IMR-90 (cell line): ENCODE results near the gene FZD4.

Source experiments
- CHD1 ChIP-seq: IDR thresholded peaks from 2 replicates; pipeline ENCODE4 v1.6.1; 2012; ENCODE audit warnings: low read depth, low read length, improper control_type of control experiment
- ELK1 ChIP-seq: fragments of 150-350 bp; IDR thresholded peaks from 2 replicates; pipeline ENCODE4 v1.6.1; 2016; ENCODE audit warnings: low read depth, mild to moderate bottlenecking, low read length, moderate library complexity, borderline replicate concordance
- FOS ChIP-seq: fragments of 150-350 bp; IDR thresholded peaks from 2 replicates; pipeline ENCODE4 v1.6.1; 2016; ENCODE audit warnings: low read depth, low read length
- MAFK ChIP-seq: IDR thresholded peaks from 2 replicates; pipeline ENCODE4 v1.6.1; 2012; ENCODE audit warnings: low read depth, low read length, improper control_type of control experiment
- MXI1 ChIP-seq: IDR thresholded peaks from 2 replicates; pipeline ENCODE4 v1.6.1; 2012; ENCODE audit warnings: low read depth, mild to moderate bottlenecking, low read length, moderate library complexity, borderline replicate concordance
- POLR2A ChIP-seq: IDR thresholded peaks from 2 replicates; pipeline ENCODE4 v1.6.1; 2012; ENCODE audit warnings: mild to moderate bottlenecking, low read depth, low read length
- RFX5 ChIP-seq: IDR thresholded peaks from 2 replicates; pipeline ENCODE4 v1.8.0; 2012; ENCODE audit warnings: low read depth, mild to moderate bottlenecking, low read length, moderate library complexity
- SMC3 ChIP-seq: fragments of 150-350 bp; IDR thresholded peaks from 2 replicates; pipeline ENCODE4 v1.6.1; 2016; ENCODE audit warnings: low read depth, mild to moderate bottlenecking, antibody characterized with exemption, low read length, moderate library complexity
- USF2 ChIP-seq: fragments of 150-350 bp; IDR thresholded peaks from 2 replicates; pipeline ENCODE4 v1.6.1; 2017; ENCODE audit warnings: mild to moderate bottlenecking, antibody characterized with exemption, low read length, low read depth
- TF ChIP-seq, protein P1 (sequence below): conservative IDR thresholded peaks from 2 replicates; pipeline ENCODE4 v1.5.1; 2012; ENCODE audit warnings: mild to moderate bottlenecking, low read depth, low read length, improper control_type of control experiment

DNA sequence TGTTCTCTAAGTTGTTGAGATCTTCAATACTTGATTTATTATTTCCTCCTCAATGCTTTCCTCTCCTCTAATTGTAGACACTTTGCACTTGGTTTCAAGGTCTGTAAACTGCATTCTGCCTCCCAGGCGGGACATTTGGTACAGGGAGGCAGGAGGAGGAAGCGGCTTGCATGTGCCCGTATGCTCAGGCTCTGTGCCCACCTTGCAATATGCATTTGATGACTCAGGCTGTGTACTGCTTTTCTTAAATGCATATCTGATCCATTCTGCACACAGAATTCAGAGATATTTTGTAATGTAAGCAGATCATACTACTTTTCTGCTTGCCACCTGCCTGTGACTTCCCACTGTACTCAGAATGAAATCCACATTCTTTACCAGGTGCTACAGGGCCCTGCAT is 55.0 kb downstream of the FZD4 start:
- TF ChIP-seq SMC3 (no peak), POLR2A (no peak), ELK1 (no peak), RFX5 (no peak), MAFK (no peak), CHD1 (no peak), MXI1 (no peak), USF2 (no peak), FOS (no peak)
- TF ChIP-seq, protein P1, sequence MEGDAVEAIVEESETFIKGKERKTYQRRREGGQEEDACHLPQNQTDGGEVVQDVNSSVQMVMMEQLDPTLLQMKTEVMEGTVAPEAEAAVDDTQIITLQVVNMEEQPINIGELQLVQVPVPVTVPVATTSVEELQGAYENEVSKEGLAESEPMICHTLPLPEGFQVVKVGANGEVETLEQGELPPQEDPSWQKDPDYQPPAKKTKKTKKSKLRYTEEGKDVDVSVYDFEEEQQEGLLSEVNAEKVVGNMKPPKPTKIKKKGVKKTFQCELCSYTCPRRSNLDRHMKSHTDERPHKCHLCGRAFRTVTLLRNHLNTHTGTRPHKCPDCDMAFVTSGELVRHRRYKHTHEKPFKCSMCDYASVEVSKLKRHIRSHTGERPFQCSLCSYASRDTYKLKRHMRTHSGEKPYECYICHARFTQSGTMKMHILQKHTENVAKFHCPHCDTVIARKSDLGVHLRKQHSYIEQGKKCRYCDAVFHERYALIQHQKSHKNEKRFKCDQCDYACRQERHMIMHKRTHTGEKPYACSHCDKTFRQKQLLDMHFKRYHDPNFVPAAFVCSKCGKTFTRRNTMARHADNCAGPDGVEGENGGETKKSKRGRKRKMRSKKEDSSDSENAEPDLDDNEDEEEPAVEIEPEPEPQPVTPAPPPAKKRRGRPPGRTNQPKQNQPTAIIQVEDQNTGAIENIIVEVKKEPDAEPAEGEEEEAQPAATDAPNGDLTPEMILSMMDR, result no peak
